Neural cell (in vitro differentiated cells): ENCODE data around the gene SERTAD3. TPM values are rescaled to one million over a fixed set of nuclear protein-coding genes. Genes with fewer than 3 reads are reported as not detected.

Source experiments
- H2AFZ ChIP-seq: fragments of 200-600, 300-800 bp; sonication (generic), shearing (Covaris generic); 2 replicates; pipeline ENCODE4 v1.6.0; 2014; ENCODE audit warnings: low read depth, mild to moderate bottlenecking, antibody characterized with exemption, low read length, moderate library complexity
- H3F3A ChIP-seq: fragments of 200-600 bp; shearing (Covaris generic); 2 replicates; pipeline ENCODE4 v1.6.1; 2016; ENCODE audit warnings: mild to moderate bottlenecking, moderate library complexity, mixed read lengths, antibody characterized with exemption, low read length; ENCODE audit not compliant: insufficient read depth, poor library complexity, severe bottlenecking
- H3K27ac ChIP-seq: fragments of 200-600, 300-800 bp; sonication (generic), shearing (Covaris generic); 2 replicates; pipeline ENCODE4 v1.5.1; 2014; ENCODE audit warnings: mild to moderate bottlenecking, low read length, moderate library complexity
- H3K27me3 ChIP-seq: fragments of 300-800, 200-600 bp; sonication (generic), shearing (Covaris generic); 2 replicates; pipeline ENCODE4 v1.6.0; 2014; ENCODE audit warnings: mild to moderate bottlenecking, low read depth, low read length, moderate library complexity; ENCODE audit not compliant: insufficient read depth
- H3K36me3 ChIP-seq: fragments of 300-800, 200-600 bp; sonication (generic), shearing (Covaris generic); 2 replicates; pipeline ENCODE4 v1.5.1; 2014; ENCODE audit warnings: mild to moderate bottlenecking, antibody characterized with exemption, low read length, moderate library complexity; ENCODE audit not compliant: insufficient read depth
- H3K4me2 ChIP-seq: fragments of 300-800, 200-600 bp; sonication (generic), shearing (Covaris generic); 2 replicates; pipeline ENCODE4 v1.6.0; 2014; ENCODE audit warnings: mild to moderate bottlenecking, low read length
- H3K4me3 ChIP-seq: fragments of 300-800, 200-600 bp; sonication (generic), shearing (Covaris generic); 2 replicates; pipeline ENCODE4 v1.5.1; 2014; ENCODE audit warnings: mild to moderate bottlenecking, low read length, moderate library complexity
- H3K79me2 ChIP-seq: fragments of 200-600 bp; shearing (Covaris generic); replicated peaks from 2 replicates; pipeline ENCODE4 v1.6.0; 2014; ENCODE audit warnings: mild to moderate bottlenecking, low read length, moderate library complexity; ENCODE audit not compliant: insufficient read depth
- H3K9ac ChIP-seq: fragments of 300-800, 200-600 bp; sonication (generic), shearing (Covaris generic); 2 replicates; pipeline ENCODE4 v1.6.1; 2016; ENCODE audit warnings: mild to moderate bottlenecking, low read length, mixed read lengths
- H3K9me2 ChIP-seq: fragments of 200-600 bp; shearing (Covaris generic); 2 replicates; pipeline ENCODE4 v1.6.1; 2016; ENCODE audit warnings: mild to moderate bottlenecking, low read length, mixed read lengths; ENCODE audit not compliant: insufficient read depth
- H3K9me3 ChIP-seq: fragments of 200-600, 300-800 bp; sonication (generic), shearing (Covaris generic); 2 replicates; pipeline ENCODE4 v1.6.1; 2016; ENCODE audit warnings: mild to moderate bottlenecking, mixed run types, low read length, moderate library complexity, mixed read lengths
- H4K20me1 ChIP-seq: fragments of 200-600 bp; shearing (Covaris generic); 2 replicates; pipeline ENCODE4 v1.6.1; 2016; ENCODE audit warnings: mild to moderate bottlenecking, mixed run types; ENCODE audit not compliant: insufficient read depth
- EP300 ChIP-seq: fragments of 450-650 bp; conservative IDR thresholded peaks from 2 replicates; pipeline ENCODE4 v1.6.1; 2014; ENCODE audit warnings: antibody characterized with exemption, mild to moderate bottlenecking, moderate library complexity; ENCODE audit not compliant: poor library complexity, severe bottlenecking
- EZH2 ChIP-seq: fragments of 200-600, 300-800 bp; shearing (Covaris generic), sonication (generic); IDR thresholded peaks from 2 replicates; pipeline ENCODE4 v1.6.1; 2014; ENCODE audit warnings: antibody characterized with exemption, low read length, borderline replicate concordance, mild to moderate bottlenecking; ENCODE audit not compliant: insufficient read depth, poor library complexity, severe bottlenecking
- MXI1 ChIP-seq: fragments of 450-650 bp; conservative IDR thresholded peaks from 2 replicates; pipeline ENCODE4 v1.6.1; 2014; ENCODE audit warnings: antibody characterized with exemption, mild to moderate bottlenecking; ENCODE audit not compliant: poor library complexity, severe bottlenecking
- POLR2AphosphoS5 ChIP-seq: IDR thresholded peaks from 2 replicates; pipeline ENCODE4 v1.6.1; 2012
- RAD21 ChIP-seq: fragments of 450-650 bp; conservative IDR thresholded peaks from 2 replicates; pipeline ENCODE4 v1.6.1; 2014; ENCODE audit warnings: antibody characterized with exemption, mild to moderate bottlenecking, moderate library complexity
- SMC3 ChIP-seq: fragments of 450-650 bp; conservative IDR thresholded peaks from 2 replicates; pipeline ENCODE4 v1.6.1; 2014; ENCODE audit warnings: antibody characterized with exemption, mild to moderate bottlenecking, moderate library complexity; ENCODE audit not compliant: poor library complexity
- TAF1 ChIP-seq: IDR thresholded peaks from 2 replicates; pipeline ENCODE4 v1.6.1; 2012; ENCODE audit warnings: low read depth
- polyA plus RNA-seq: library from polyadenylated mRNA; depleted of rRNA; stranded (reverse); fragments of >200 nt; gene quantifications from 2 replicates; pipeline ENCODE4 v1.2.3, GENCODE V29; 2014
- TF ChIP-seq, protein P1 (sequence below): IDR thresholded peaks from 2 replicates; pipeline ENCODE4 v1.6.1; 2012; ENCODE audit warnings: borderline replicate concordance
- TF ChIP-seq, protein P2 (sequence below): fragments of 450-650 bp; IDR thresholded peaks from 2 replicates; pipeline ENCODE4 v1.5.1; 2014; ENCODE audit warnings: antibody characterized with exemption, mild to moderate bottlenecking, moderate library complexity; ENCODE audit not compliant: poor library complexity, severe bottlenecking

Gene SERTAD3
- polyA plus RNA-seq, 1 donor from 2014 or later: 7.6 TPM

DNA sequence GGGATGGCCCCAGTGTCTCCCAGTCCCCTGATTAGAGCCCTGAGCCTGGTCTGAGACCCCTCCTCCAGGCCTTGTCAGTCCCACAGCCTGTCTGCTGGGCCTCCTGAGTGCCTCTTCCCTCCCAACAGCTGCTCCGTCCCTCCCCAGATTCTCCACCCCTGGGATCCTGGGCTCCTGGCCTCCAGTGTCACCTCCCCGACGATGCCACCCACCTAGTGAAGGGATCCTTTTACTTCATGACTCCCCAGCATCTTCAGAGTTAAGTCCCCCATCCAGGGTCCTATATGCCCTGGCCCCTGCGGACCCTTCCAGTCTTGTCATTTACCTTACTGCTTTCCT lies 26.5 kb downstream of the SERTAD3 start:
- Histone ChIP-seq H2AFZ (no peak overlapping the region), H3K9me3 (no peaks in the 10 kb centered on the region), H3F3A (no peaks in the 10 kb centered on the region), H3K9me2 (no peaks in the 10 kb centered on the region), H3K4me2 (no peak overlapping the region), H3K79me2 (no peaks in the 10 kb centered on the region), H3K4me3 (no peak overlapping the region), H3K27me3 (no peaks in the 10 kb centered on the region), H3K36me3 (no peaks in the 10 kb centered on the region), H3K9ac (no peak overlapping the region), H4K20me1 (no peaks in the 10 kb centered on the region), H3K27ac (no peak overlapping the region)
- TF ChIP-seq MXI1: no peak
- TF ChIP-seq TAF1: no peak
- TF ChIP-seq POLR2AphosphoS5: no peak
- TF ChIP-seq EZH2: no peak
- no peak for TF ChIP-seq SMC3
- TF ChIP-seq, protein P1, sequence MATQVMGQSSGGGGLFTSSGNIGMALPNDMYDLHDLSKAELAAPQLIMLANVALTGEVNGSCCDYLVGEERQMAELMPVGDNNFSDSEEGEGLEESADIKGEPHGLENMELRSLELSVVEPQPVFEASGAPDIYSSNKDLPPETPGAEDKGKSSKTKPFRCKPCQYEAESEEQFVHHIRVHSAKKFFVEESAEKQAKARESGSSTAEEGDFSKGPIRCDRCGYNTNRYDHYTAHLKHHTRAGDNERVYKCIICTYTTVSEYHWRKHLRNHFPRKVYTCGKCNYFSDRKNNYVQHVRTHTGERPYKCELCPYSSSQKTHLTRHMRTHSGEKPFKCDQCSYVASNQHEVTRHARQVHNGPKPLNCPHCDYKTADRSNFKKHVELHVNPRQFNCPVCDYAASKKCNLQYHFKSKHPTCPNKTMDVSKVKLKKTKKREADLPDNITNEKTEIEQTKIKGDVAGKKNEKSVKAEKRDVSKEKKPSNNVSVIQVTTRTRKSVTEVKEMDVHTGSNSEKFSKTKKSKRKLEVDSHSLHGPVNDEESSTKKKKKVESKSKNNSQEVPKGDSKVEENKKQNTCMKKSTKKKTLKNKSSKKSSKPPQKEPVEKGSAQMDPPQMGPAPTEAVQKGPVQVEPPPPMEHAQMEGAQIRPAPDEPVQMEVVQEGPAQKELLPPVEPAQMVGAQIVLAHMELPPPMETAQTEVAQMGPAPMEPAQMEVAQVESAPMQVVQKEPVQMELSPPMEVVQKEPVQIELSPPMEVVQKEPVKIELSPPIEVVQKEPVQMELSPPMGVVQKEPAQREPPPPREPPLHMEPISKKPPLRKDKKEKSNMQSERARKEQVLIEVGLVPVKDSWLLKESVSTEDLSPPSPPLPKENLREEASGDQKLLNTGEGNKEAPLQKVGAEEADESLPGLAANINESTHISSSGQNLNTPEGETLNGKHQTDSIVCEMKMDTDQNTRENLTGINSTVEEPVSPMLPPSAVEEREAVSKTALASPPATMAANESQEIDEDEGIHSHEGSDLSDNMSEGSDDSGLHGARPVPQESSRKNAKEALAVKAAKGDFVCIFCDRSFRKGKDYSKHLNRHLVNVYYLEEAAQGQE: no peak
- TF ChIP-seq EP300: no peak
- TF ChIP-seq RAD21: no peak

DNA sequence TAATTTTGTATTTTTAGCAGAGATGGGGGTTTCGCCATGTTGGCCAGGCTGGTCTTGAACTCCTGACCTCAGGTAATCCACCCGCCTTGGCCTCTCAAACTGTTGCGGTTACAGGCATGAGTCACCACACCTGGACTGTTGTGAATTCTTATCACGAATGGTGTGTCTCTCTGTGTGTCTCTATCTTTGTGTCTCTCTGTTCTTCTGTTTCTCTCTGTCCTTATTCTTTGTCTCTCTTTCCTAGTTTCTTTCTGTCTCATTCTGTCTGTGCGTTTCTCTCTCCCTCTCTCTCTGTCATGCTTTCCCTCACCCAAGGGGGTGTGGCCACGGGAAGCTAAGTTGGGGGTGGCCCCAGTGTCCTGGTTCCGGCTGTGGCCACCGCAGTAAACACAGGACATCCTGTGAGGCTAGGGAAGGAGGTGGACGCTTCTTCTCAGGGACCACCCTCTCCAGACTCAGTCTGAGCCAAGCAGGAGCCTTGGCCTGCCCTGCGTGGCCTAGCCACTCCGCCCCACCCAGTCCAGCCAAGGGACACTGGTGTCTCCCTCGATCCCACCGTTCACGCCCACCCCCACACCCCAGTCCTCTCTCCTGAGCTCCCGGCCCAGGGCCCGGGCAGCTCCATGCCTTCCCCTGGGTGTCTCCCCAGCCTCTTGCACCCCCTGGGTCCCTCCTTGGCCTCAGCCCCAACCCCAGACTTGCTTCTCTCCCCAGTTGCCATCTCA lies 27.1 kb downstream of the SERTAD3 start:
- Histone ChIP-seq H2AFZ (no peak overlapping the region), H4K20me1 (no peaks in the 10 kb centered on the region), H3K27me3 (no peaks in the 10 kb centered on the region), H3K4me2 (no peak overlapping the region), H3K27ac (no peak overlapping the region), H3K36me3 (no peaks in the 10 kb centered on the region), H3K79me2 (no peaks in the 10 kb centered on the region), H3K9me3 (no peaks in the 10 kb centered on the region), H3K9me2 (no peaks in the 10 kb centered on the region), H3K4me3 (no peak overlapping the region), H3F3A (no peaks in the 10 kb centered on the region), H3K9ac (no peak overlapping the region)
- TF ChIP-seq EZH2 (no peak), EP300 (no peak), TAF1 (no peak), POLR2AphosphoS5 (no peak), RAD21 (no peak), MXI1 (no peak), SMC3 (no peak)
- TF ChIP-seq, protein P1: no peak
- TF ChIP-seq, protein P2, sequence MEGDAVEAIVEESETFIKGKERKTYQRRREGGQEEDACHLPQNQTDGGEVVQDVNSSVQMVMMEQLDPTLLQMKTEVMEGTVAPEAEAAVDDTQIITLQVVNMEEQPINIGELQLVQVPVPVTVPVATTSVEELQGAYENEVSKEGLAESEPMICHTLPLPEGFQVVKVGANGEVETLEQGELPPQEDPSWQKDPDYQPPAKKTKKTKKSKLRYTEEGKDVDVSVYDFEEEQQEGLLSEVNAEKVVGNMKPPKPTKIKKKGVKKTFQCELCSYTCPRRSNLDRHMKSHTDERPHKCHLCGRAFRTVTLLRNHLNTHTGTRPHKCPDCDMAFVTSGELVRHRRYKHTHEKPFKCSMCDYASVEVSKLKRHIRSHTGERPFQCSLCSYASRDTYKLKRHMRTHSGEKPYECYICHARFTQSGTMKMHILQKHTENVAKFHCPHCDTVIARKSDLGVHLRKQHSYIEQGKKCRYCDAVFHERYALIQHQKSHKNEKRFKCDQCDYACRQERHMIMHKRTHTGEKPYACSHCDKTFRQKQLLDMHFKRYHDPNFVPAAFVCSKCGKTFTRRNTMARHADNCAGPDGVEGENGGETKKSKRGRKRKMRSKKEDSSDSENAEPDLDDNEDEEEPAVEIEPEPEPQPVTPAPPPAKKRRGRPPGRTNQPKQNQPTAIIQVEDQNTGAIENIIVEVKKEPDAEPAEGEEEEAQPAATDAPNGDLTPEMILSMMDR: no peak
